K562 (cell line): ENCODE measurements around the gene PSORS1C1. TPM values are rescaled to one million over a fixed set of nuclear protein-coding genes. Genes with fewer than 3 reads are reported as not detected.
A peak's percentile ranks its signal among the peaks of the same experiment; 100 is the strongest.

Experiments used
- ATAC-seq: fragments of 200-7000 bp; cut with Tn5 transposase; 3 replicates; pipeline ENCODE4 v1.9.1; 2020; ENCODE audit warnings: moderate library complexity
- BruUV-seq: library from RNA; stranded (reverse); fragments of 400-500 nt; replicated peaks from 2 replicates; lab custom pipeline; 2021; lab: Mats Ljungman, UMichigan
- CTCF ChIA-PET: fragments of 300-600 bp; formaldehyde crosslinking; extraction: SDS; loops from one replicate; lab custom pipeline; 2021; ENCODE audit warnings: low intra/inter-chr PET ratio; lab: Yijun Ruan, JAX
- POLR2A ChIA-PET: fragments of 300-600, 350-650 bp; sonication (Branson Sonifier 250); formaldehyde crosslinking; extraction: SDS; loops from one replicate; lab custom pipeline; 2021; ENCODE audit warnings: antibody characterized with exemption, inconsistent platforms; lab: Yijun Ruan, JAX
- DNase-seq, 4 experiments: peaks; one replicate each; pipeline versions ENCODE4 v3.0.0 to v3.0.0-alpha.2; 2011 to 2018; ENCODE audit warnings: low spot score in 3 of 4, mixed read lengths in 3 of 4; ENCODE audit errors: extremely low read depth in 1 of 4
- FAIRE-seq: peaks from 2 replicates; lab custom pipeline; 2011; peaks lifted over from hg19 to GRCh38; lab: Jason Lieb, UNC
- H2AFZ ChIP-seq: 2 replicates; pipeline ENCODE4 v1.6.0; 2011; ENCODE audit warnings: low read depth, low read length, control low read depth, inconsistent platforms
- H3K27ac ChIP-seq: fragments of 200-600 bp; 3 replicates; pipeline ENCODE4 v1.8.0; 2011; ENCODE audit warnings: low read depth, mild to moderate bottlenecking, control low read depth, inconsistent platforms, low read length, moderate library complexity, mixed read lengths; ENCODE audit errors: extremely low read depth
- H3K27me3 ChIP-seq, 2 experiments: fragments of 300-600 bp in 1 of 2; 2 replicates in 1 of 2; 3 replicates in 1 of 2; pipeline versions ENCODE4 v1.6.0 to v1.8.0; 2011; ENCODE audit warnings: inconsistent platforms in 2 of 2, low read length in 2 of 2, mild to moderate bottlenecking in 1 of 2, mixed read lengths in 1 of 2, moderate library complexity in 1 of 2; ENCODE audit not compliant: control insufficient read depth in 2 of 2, insufficient read depth in 2 of 2
- H3K36me3 ChIP-seq: fragments of 300-600 bp; 3 replicates; pipeline ENCODE4 v1.8.0; 2011; ENCODE audit warnings: mild to moderate bottlenecking, low read length, inconsistent platforms; ENCODE audit not compliant: control insufficient read depth, insufficient read depth
- H3K4me1 ChIP-seq, 2 experiments: fragments of 200-600 bp in 1 of 2; replicated peaks in 1 of 2; 2 replicates in 1 of 2; 3 replicates in 1 of 2; pipeline versions ENCODE4 v1.5.1 to v1.8.0; 2011; ENCODE audit warnings: inconsistent platforms in 2 of 2, low read length in 2 of 2, mild to moderate bottlenecking in 1 of 2, mixed read lengths in 1 of 2, moderate library complexity in 1 of 2; ENCODE audit not compliant: control insufficient read depth in 2 of 2, insufficient read depth in 2 of 2
- H3K4me2 ChIP-seq: 2 replicates; pipeline ENCODE4 v1.6.1; 2011; ENCODE audit warnings: low read length, control low read depth, inconsistent platforms, mixed read lengths; ENCODE audit not compliant: insufficient read depth
- H3K4me3 ChIP-seq: fragments of 200-600 bp; sonication (generic), shearing (Covaris generic); 2 replicates; pipeline ENCODE4 v1.5.1; 2016; ENCODE audit warnings: control low read depth, inconsistent platforms
- H3K79me2 ChIP-seq: fragments of 200-600 bp; 3 replicates; pipeline ENCODE4 v1.8.0; 2011; ENCODE audit warnings: low read length, inconsistent platforms; ENCODE audit not compliant: control insufficient read depth, insufficient read depth
- H3K9ac ChIP-seq, 2 experiments: 2 replicates each; pipeline versions ENCODE4 v1.6.0 to v1.6.1; 2011; ENCODE audit warnings: low read depth in 2 of 2, low read length in 2 of 2, control low read depth in 1 of 2, inconsistent platforms in 1 of 2, mild to moderate bottlenecking in 1 of 2, mixed read lengths in 1 of 2; ENCODE audit not compliant: insufficient read depth in 1 of 2
- H3K9me1 ChIP-seq: one replicate; pipeline ENCODE4 v1.6.0; 2011; ENCODE audit warnings: inconsistent platforms, mild to moderate bottlenecking, low read length, moderate library complexity; ENCODE audit not compliant: control insufficient read depth, insufficient read depth
- H3K9me3 ChIP-seq: replicated peaks from 2 replicates; pipeline ENCODE4 v1.5.1; 2011; ENCODE audit warnings: low read depth, low read length, inconsistent platforms; ENCODE audit not compliant: control insufficient read depth, insufficient read depth
- H4K20me1 ChIP-seq: replicated peaks from 2 replicates; pipeline ENCODE4 v1.6.1; 2011; ENCODE audit warnings: low read length, inconsistent platforms, mixed read lengths; ENCODE audit not compliant: control insufficient read depth, insufficient read depth
- DIDO1 ChIP-seq: fragments of 450-650 bp; IDR thresholded peaks from 2 replicates; pipeline ENCODE4 v1.6.1; 2016; ENCODE audit warnings: low read depth, missing biosample characterization, missing genetic modification characterization
- HNRNPK ChIP-seq: fragments of 200-400 bp; formaldehyde crosslinking; IDR thresholded peaks from one replicate; pipeline ENCODE4 v1.6.1; 2018; ENCODE audit warnings: mild to moderate bottlenecking, low read depth, low read length; ENCODE audit not compliant: poor library complexity, severe bottlenecking
- PCBP1 ChIP-seq: fragments of 200-400 bp; formaldehyde crosslinking; IDR thresholded peaks from 2 replicates; pipeline ENCODE4 v1.6.1; 2018; ENCODE audit warnings: mild to moderate bottlenecking, low read depth, low read length; ENCODE audit not compliant: poor library complexity, severe bottlenecking
- RBM17 ChIP-seq: fragments of 200-400 bp; formaldehyde crosslinking; IDR thresholded peaks from 2 replicates; pipeline ENCODE4 v1.6.1; 2017; ENCODE audit warnings: low read depth, mild to moderate bottlenecking, low read length, borderline replicate concordance
- RFX7 ChIP-seq: fragments of 250-450 bp; sonication (Bioruptor Pico); IDR thresholded peaks from 2 replicates; pipeline ENCODE4 v1.5.1; 2021; ENCODE audit warnings: mild to moderate bottlenecking
- WGBS: fragments of 100-300 bp; shearing (Covaris generic); methylation state at CpG from one replicate; pipeline ENCODE4 v1.1.6; 2016; ENCODE audit warnings: low coverage, mixed read lengths; ENCODE audit not compliant: insufficient coverage; ENCODE audit errors: missing lambda C conversion rate; 5-methylcytosine and 5-hydroxymethylcytosine counted together
- in situ Hi-C: fragments of 300-500 bp; cut with MboI; formaldehyde crosslinking; loops from 4 replicates; pipeline ENCODE4 v1.15.0; 2018; ENCODE audit warnings: inconsistent platforms, mixed read lengths
- intact Hi-C: fragments of 100-400 bp; cut with micrococcal nuclease; formaldehyde crosslinking; loops from 2 replicates; pipeline ENCODE4 v1.14.2; 2022
- polyA plus RNA-seq, 8 experiments: library from polyadenylated mRNA; depleted of rRNA in 4 of 8; stranded (reverse) in 5 of 8; unstranded in 3 of 8; fragments of >200 nt; fragmentation: Nextera tagmentation in 2 of 8; fragmentation: Illumina TruSeq in 1 of 8; extraction: Ambion mirVana in 2 of 8; extraction: Trizol in 1 of 8; gene quantifications; 2 replicates each; pipeline versions ENCODE4 v1.2.1 to v1.2.3, GENCODE V29; 2011 to 2014; ENCODE audit warnings: inconsistent platforms in 1 of 8, missing spikeins in 1 of 8
- total RNA-seq, 7 experiments: library from RNA; depleted of rRNA in 6 of 7; stranded (reverse); fragments of >200 nt in 6 of 7; fragmentation: Illumina TruSeq in 2 of 7; extraction: Trizol in 2 of 7; gene quantifications; 2 replicates each; pipeline versions ENCODE4 v1.2.1 to v1.2.3, GENCODE V29; 2011 to 2021; ENCODE audit warnings: low replicate concordance in 1 of 7
- TF ChIP-seq, protein P1 (sequence below): fragments of 450-650 bp; formaldehyde crosslinking; IDR thresholded peaks from 2 replicates; pipeline ENCODE4 v1.4.0; 2020; ENCODE audit warnings: mild to moderate bottlenecking, mixed read lengths
- TF ChIP-seq, protein P2 (sequence below): fragments of 250-450 bp; sonication (Bioruptor Pico); IDR thresholded peaks from 2 replicates; pipeline ENCODE4 v1.9.0; 2021; ENCODE audit warnings: mild to moderate bottlenecking, inconsistent platforms
- TF ChIP-seq, protein P3 (sequence below): fragments of 450-650 bp; IDR thresholded peaks from 2 replicates; pipeline ENCODE4 v1.7.1; 2018; ENCODE audit warnings: mild to moderate bottlenecking, low read depth; ENCODE audit not compliant: partially characterized antibody
- TF ChIP-seq, protein P4 (sequence below): sonication (generic); formaldehyde crosslinking; IDR thresholded peaks from 2 replicates; pipeline ENCODE4 v1.8.1; 2023; ENCODE audit warnings: mild to moderate bottlenecking, missing genetic modification reagents

The PSORS1C1 gene
- total and polyA plus RNA-seq, 9 of the 15 experiments (the other 6 are each of a cell fraction or from before 2014, with no cell fraction given): 0.11 TPM; not detected in 8

DNA sequence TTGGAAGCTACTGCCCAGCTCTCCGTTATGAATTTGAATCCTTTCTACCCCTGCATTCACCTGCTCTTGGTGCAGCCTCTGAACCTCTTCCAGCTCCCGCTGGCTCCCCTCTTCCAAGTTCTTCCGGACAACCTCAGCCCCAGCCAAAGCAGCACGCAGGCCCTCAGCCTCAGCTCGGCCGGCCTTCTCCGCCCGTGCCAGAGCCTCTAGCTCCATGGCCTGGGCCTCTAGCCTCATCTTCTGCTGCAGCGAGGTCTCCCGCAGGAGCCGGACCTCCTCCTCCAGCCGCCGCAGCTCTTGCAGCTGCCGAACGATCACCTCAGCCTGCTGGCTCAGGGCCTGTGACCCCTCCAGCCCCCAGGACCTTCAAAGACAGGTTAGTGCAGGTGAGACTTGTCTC, 39.8 kb downstream of the PSORS1C1 start:
- Histone ChIP-seq H4K20me1 (no peaks in the 10 kb centered on the region), H3K9me1 (no peaks in the 10 kb centered on the region), H3K9me3 (no peaks in the 10 kb centered on the region), H3K4me2 (no peak overlapping the region), H3K27me3 (no peaks in the 10 kb centered on the region), H3K27ac (no peak overlapping the region), H2AFZ (no peak overlapping the region), H3K4me3 (no peak overlapping the region), H3K36me3 (peaks cover 50% of the 10 kb centered on the region; the same call in 2 of the 3 replicates), H3K9ac (peak overlapping the region in 1 of 2 experiments; percentile 38; a peak in 2 of 4 replicates), H3K79me2 (peaks cover 16% of the 10 kb centered on the region; the same call in 2 of the 3 replicates), H3K4me1 (peaks cover 12 to 23% of the 10 kb centered on the region in 2 experiments; a peak in 4 of 5 replicates)
- intact Hi-C loops (no loop called here), in situ Hi-C loops (no loop called here)
- 96% methylated on average over 15 of the region's 15 CpGs for WGBS
- DNase-seq (no peak), ATAC-seq (no peak), FAIRE-seq (no peak)
- POLR2A ChIA-PET: interaction anchor here (1.4 to 1.9 kb wide), 2 partner anchors 10 to 43 kb away, joined by 3 to 6 read pairs; no protein-coding TSS in a partner anchor
- CTCF ChIA-PET: no interaction called here
- no TSS peak for BruUV-seq
- TF ChIP-seq, protein P1, sequence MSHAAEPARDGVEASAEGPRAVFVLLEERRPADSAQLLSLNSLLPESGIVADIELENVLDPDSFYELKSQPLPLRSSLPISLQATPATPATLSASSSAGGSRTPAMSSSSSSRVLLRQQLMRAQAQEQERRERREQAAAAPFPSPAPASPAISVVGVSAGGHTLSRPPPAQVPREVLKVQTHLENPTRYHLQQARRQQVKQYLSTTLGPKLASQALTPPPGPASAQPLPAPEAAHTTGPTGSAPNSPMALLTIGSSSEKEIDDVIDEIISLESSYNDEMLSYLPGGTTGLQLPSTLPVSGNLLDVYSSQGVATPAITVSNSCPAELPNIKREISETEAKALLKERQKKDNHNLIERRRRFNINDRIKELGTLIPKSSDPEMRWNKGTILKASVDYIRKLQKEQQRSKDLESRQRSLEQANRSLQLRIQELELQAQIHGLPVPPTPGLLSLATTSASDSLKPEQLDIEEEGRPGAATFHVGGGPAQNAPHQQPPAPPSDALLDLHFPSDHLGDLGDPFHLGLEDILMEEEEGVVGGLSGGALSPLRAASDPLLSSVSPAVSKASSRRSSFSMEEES (CRISPR knock-in tag): no peak
- TF ChIP-seq, protein P2, sequence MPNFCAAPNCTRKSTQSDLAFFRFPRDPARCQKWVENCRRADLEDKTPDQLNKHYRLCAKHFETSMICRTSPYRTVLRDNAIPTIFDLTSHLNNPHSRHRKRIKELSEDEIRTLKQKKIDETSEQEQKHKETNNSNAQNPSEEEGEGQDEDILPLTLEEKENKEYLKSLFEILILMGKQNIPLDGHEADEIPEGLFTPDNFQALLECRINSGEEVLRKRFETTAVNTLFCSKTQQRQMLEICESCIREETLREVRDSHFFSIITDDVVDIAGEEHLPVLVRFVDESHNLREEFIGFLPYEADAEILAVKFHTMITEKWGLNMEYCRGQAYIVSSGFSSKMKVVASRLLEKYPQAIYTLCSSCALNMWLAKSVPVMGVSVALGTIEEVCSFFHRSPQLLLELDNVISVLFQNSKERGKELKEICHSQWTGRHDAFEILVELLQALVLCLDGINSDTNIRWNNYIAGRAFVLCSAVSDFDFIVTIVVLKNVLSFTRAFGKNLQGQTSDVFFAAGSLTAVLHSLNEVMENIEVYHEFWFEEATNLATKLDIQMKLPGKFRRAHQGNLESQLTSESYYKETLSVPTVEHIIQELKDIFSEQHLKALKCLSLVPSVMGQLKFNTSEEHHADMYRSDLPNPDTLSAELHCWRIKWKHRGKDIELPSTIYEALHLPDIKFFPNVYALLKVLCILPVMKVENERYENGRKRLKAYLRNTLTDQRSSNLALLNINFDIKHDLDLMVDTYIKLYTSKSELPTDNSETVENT: no peak
- TF ChIP-seq PCBP1 (no peak), RBM17 (no peak), HNRNPK (no peak), DIDO1 (tag) (no peak), RFX7 (no peak)
- TF ChIP-seq, protein P3, sequence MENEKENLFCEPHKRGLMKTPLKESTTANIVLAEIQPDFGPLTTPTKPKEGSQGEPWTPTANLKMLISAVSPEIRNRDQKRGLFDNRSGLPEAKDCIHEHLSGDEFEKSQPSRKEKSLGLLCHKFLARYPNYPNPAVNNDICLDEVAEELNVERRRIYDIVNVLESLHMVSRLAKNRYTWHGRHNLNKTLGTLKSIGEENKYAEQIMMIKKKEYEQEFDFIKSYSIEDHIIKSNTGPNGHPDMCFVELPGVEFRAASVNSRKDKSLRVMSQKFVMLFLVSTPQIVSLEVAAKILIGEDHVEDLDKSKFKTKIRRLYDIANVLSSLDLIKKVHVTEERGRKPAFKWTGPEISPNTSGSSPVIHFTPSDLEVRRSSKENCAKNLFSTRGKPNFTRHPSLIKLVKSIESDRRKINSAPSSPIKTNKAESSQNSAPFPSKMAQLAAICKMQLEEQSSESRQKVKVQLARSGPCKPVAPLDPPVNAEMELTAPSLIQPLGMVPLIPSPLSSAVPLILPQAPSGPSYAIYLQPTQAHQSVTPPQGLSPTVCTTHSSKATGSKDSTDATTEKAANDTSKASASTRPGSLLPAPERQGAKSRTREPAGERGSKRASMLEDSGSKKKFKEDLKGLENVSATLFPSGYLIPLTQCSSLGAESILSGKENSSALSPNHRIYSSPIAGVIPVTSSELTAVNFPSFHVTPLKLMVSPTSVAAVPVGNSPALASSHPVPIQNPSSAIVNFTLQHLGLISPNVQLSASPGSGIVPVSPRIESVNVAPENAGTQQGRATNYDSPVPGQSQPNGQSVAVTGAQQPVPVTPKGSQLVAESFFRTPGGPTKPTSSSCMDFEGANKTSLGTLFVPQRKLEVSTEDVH: no peak
- TF ChIP-seq, protein P4, sequence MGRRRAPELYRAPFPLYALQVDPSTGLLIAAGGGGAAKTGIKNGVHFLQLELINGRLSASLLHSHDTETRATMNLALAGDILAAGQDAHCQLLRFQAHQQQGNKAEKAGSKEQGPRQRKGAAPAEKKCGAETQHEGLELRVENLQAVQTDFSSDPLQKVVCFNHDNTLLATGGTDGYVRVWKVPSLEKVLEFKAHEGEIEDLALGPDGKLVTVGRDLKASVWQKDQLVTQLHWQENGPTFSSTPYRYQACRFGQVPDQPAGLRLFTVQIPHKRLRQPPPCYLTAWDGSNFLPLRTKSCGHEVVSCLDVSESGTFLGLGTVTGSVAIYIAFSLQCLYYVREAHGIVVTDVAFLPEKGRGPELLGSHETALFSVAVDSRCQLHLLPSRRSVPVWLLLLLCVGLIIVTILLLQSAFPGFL (CRISPR knock-in tag): no peak
